Measurements from ENCODE around the gene ZCCHC24.

DNA sequence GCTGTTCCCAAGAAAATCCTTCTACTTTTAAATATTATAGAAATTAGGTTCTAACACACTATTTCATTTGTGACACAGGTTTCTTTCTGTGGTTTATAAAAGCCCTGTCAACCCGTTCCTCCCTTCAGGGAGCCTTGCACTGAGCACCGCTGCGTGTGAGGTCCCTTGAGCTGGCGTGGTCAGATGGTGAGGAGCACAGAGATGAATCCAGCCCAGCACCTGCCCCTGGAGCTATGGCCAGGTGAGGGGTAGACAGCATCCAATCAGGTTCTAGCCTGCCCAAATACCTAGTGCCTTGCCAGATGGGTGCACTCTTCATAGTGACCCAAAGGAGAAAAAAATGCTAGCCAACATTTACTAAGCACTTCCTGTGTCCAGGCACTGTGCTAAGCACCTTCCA lies 15.7 kb downstream of the ZCCHC24 start:
- TF ChIP-seq, protein P1, sequence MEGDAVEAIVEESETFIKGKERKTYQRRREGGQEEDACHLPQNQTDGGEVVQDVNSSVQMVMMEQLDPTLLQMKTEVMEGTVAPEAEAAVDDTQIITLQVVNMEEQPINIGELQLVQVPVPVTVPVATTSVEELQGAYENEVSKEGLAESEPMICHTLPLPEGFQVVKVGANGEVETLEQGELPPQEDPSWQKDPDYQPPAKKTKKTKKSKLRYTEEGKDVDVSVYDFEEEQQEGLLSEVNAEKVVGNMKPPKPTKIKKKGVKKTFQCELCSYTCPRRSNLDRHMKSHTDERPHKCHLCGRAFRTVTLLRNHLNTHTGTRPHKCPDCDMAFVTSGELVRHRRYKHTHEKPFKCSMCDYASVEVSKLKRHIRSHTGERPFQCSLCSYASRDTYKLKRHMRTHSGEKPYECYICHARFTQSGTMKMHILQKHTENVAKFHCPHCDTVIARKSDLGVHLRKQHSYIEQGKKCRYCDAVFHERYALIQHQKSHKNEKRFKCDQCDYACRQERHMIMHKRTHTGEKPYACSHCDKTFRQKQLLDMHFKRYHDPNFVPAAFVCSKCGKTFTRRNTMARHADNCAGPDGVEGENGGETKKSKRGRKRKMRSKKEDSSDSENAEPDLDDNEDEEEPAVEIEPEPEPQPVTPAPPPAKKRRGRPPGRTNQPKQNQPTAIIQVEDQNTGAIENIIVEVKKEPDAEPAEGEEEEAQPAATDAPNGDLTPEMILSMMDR (IDR thresholded peaks at IDR 0.05; ENCODE audit: low read length), result no peak
- TF ChIP-seq EZH2 (IDR thresholded peaks at IDR 0.05; ENCODE audit: borderline replicate concordance, low read length), result no peak
